Measurements from ENCODE around the gene PLXNA2.

The PLXNA2 gene

DNA sequence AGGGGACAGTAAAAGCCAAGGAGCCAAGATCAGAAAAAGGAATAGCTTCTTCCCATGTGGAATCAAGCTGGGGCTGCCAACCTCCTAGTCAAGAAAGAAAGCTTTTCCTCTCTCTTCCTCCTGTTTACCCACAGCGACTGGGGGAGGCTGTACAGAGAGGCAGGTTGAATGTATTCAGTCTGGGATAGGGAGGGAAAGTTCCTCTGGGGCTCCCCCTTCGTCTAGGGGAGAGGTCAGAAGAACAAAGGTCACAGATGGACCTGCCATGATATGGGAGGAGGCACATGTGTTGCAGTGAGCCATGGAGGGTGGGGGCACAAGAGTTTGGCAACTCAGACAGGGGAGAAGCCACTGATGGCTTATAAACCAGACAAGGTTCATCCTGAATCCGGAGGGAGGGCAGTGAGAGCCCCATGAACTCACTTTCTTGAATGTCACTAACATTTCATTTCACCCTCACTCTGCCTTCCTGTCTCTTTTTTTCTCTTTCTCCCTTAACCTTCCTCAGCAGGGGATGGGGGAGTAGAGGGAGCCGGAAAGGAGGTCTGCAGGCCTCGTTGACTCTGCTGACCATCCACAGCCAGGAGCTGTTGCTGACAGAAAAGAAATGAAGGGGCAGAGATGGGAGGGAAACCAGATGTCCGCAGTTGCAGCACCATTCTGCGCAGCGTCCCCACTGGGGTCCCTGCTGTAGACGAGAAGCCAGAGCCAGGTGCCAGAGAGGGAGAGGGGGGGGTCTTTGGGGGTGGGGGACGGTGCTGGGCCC, 61.1 kb downstream of the PLXNA2 start:
- DNase-seq (ENCODE audit: extremely low read depth in 1 of 2, low read depth in 1 of 2), result no peak

DNA sequence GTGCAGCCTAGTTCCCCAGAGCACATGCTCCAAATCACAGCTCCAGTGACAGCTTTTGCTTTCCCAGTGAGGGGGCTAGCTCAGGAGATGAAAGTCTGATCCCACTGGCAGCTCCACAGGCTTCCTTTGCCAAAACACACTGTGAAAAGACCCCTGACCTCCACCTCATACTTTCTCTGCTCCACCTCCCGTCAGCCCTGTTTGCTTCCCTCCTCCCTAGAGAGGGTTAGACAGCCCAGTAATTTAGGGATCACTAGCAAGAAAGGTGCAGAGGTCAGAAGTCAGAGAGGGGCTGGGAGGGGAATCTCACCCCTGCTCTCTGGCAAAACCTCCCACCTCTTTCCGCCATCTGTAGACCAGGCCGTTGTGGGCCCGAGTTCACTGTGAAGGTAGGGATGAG, 62.8 kb downstream of the PLXNA2 start:
- DNase-seq (ENCODE audit: extremely low read depth in 1 of 2, low read depth in 1 of 2), result no peak

DNA sequence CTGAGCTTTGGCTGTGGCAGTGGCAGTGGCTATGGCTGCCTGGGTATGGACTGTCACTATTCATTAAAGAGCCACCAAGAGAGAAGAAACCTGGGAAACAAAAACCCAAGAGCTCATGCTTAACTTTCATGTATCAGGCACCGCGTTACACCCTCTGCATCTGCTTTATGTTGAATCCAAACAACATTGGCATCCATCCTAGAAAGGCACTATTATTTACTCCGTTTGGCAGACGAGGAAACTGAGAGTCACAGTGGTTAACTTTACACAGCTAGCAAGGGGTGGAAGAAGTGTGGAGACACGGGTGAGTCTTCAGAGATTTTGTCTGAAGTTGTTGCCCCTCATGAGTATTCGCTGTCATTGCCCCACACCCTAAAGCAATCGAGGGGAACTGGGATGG, 63.8 kb downstream of the PLXNA2 start:
- no peak for DNase-seq (ENCODE audit: extremely low read depth in 1 of 2, low read depth in 1 of 2)

DNA sequence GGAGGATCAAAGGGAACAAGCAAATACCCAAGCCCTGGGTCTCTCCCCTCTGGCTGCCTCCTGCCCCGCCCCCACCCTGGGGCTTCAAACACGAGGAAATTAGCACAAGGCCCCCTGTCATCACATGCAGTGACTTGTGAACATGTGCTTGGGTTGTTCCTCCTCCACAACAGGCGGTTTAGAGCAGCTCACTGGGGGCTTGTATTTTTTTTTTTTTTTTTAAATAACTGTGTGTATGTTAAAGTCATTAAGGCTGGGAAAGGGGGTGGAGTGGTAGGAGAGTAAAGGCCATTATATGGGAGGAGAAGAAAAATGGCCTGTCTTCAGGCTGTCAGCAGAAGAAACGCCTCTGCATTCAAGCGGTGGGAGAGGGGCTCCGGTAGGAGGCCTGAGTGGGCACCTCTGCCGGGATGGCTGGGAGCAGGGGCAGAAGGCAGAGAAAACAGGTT, 64.2 kb downstream of the PLXNA2 start:
- DNase-seq (ENCODE audit: extremely low read depth in 1 of 2, low read depth in 1 of 2), result no peak

DNA sequence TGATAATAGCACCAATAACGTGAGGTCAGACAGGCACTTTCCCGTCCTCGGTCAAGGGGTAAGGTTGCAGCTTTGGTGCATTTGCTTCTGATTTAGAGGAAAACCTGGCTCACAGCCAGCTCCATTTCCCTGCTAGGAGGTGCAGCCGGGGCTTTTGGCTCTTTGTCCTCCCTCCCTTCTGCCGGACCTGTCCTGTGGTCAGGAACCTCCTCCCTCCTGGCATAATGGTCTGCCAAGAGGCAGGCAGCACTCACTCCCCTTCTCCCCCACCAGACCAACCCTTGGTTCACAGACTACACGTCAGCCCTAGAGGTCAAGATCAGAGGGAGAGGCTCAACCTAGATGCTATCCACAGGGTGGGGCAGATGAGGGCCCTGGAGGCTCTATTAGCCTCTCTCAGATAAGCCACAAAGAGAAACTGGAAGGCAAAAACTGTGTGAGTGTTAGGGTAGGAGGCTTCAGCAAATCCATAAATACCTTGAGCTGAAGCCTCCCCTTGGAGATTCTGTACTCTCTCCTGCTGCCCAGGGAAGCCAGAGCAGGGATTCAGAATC, 64.8 kb downstream of the PLXNA2 start:
- DNase-seq (ENCODE audit: extremely low read depth in 1 of 2, low read depth in 1 of 2), result no peak

DNA sequence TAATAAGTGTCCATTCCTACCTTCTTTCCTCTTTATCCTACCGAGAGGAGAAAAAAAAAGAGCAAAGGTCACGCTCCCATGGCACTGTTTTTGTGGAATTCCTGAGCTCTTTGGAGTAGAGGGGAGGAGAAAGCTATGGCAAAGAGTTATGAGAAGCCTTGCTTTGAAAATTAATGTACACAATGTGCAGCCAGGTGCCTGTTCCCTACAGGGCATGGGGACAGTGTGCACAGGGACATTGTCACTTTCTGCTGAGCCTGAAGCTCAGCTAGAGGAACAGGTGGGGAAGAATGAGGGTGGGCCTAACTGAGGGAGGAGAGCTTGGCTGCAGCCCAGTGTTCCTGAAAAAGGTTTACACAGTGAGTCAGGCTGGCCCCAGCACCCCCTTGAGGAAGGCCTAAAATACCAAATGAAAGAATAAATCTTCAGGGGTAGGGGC, 66.1 kb downstream of the PLXNA2 start:
- no peak for DNase-seq (ENCODE audit: extremely low read depth in 1 of 2, low read depth in 1 of 2)

DNA sequence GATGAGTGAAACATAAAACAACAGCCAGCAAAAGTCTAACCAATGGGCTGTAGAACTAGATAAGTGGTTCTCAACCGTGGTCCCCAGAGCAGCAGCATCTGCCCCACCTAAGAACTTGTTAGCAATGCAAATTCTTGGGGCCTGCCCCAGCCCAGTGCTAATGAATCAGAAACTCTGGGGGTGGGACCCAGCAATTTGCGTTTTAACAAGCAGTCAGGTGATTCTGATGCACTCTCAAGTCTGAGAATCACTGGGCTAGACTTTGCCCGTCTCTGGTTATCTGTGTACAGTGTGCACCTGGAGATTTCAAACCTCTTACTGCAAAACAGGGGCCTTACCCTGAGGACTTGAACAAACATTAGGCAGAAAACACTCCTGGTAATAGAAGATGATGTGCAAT, 66.5 kb downstream of the PLXNA2 start:
- no peak for DNase-seq (ENCODE audit: extremely low read depth in 1 of 2, low read depth in 1 of 2)

DNA sequence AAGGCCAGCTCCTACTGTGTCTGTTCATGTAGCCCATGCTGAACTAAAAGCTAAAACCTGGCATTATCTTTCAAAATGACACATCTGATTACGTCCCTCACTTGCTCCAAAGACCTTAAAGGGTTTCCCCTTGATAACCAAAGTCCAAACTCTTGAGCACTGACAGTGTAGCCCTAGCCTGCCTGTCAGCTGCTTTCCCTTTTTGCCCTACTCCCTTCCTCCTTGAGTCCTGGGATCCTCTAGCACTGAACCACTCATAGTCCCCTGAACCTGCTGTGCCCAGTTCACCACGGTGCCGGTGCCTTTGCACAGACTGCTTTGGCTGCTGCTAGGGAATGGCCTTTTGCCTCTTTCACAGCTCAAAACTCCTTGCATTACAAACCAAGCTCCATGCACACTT, 67.5 kb downstream of the PLXNA2 start:
- DNase-seq (ENCODE audit: extremely low read depth in 1 of 2, low read depth in 1 of 2), result no peak

DNA sequence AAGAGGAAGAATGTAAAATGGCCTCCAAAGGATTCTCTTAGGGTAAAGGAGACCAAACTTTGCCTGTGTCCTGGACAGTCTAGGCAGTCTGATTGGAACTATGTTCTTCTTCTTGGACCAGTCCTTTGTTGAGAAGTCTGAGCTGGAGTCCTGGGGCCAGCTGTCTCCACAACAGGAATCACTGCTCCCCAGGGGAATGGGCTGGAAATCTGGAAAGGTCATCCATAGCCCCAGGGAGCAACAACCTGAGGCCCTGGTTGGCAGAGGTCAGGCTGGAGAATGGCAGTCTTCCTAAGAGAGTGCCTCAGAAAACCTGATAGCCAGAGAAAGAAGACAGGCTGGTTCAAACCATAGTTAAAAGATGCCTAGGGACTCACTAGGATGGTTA, 68.7 kb downstream of the PLXNA2 start:
- no peak for DNase-seq (ENCODE audit: extremely low read depth in 1 of 2, low read depth in 1 of 2)

DNA sequence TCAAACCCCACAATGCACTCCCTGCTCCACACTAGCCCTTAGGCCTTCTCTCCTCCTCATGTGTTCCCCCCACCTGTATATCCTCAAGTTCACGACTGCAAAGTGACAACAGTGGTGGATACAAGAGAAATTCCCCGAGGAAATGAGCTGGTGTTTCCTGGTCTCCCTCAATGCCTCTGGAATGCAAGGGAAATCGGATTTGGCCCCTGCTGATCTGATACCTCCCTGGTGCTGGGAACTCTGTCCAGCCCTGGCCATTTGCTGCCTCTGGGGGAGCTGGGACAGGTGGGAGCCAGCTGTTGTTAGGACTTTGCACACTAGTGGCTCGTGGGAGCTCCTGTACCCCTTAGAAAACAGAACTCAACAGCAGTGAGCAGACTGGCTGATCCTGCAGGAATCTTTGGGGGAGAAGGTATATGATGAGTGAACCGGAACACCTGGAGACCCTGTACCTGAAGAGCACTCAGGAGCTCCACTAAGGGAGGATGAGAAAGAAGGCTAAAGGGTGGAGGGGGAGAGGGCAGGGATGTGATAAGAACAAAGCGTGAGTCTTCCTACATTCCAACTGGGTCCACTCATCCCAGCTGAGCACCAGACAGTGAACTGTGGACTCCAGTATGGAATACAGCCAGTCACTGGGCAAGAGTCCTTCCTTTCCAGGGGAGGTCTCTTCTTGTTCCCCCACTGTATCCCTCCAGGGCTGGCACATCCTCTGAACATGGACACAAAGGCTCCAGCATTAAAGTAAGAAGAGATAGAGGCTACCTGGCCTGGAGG, 69.3 kb downstream of the PLXNA2 start:
- DNase-seq (ENCODE audit: extremely low read depth in 1 of 2, low read depth in 1 of 2), result no peak

DNA sequence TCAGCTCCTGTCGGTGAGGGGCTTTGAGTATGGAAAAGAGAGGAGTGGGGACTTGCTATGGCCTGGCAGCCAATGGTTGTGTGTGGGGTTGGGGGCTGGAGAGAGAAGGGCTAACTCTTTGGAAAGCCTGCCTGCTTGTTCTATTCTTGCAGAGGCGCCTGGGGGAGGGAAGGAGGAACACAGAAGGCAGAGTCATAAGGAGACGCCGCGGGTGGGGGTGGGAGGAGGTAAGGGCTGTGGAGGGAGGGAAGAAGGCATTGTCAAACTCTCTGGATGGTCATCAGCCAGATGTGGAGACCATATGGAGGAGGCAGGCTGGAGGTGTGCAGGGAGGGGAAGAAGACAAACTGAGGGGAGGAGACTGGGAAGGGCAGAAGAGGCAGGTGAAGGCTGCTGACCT, 70.0 kb downstream of the PLXNA2 start:
- DNase-seq (ENCODE audit: extremely low read depth in 1 of 2, low read depth in 1 of 2), result no peak

DNA sequence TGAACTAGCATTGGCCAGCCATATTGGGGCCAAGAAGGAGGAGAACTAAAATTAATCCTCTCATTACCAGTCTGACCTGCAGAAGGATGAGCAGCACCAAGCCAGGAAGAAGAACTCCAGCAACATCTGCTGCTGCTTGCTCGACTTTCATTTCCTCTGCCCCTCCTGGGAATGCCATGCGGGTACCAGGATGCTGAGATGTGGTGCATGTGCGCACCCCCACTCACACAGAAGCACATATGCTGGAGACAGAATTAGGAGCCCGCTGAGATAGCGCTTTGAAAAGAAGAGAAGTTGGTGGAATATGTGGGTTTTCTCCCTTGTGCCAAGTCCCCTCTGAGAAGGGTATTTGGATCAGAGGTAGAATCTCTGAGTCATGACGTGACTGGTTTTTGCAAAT, 70.4 kb downstream of the PLXNA2 start:
- no peak for DNase-seq (ENCODE audit: extremely low read depth in 1 of 2, low read depth in 1 of 2)

DNA sequence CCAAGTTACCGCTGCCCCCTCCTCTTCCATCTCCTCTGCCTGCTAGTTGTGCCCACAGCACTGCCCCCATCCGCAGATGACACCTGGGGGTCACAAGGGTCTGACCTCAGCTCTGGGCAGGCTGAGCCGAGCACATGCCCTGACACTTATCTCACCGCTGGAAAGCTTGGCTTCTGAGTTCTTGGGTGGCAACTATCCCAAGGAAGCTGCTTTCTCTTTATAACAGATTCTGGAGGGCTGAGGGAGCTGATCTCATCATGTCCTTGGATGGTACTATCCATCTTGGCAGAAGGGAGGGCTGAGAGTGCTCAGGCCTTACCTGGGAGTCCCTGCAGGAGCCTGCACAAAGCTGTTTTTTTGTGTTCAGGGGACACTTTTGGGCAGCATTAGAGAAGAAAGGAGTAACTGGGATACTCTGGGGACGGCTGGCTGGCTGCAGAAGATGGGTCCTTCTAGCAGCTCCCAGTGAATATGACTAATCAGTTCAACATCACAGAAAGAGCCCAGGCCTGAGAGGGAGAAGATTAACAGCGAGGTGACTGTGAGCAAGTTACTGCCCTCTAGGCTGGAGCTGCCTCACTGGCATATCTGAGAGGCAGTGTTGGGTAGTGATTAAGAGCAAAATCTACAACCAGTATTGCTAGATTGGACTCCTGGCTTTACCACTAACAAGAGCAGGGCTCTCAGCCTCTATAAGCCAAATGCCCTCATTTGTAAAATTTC, 71.6 kb downstream of the PLXNA2 start:
- no peak for DNase-seq (ENCODE audit: extremely low read depth in 1 of 2, low read depth in 1 of 2)

DNA sequence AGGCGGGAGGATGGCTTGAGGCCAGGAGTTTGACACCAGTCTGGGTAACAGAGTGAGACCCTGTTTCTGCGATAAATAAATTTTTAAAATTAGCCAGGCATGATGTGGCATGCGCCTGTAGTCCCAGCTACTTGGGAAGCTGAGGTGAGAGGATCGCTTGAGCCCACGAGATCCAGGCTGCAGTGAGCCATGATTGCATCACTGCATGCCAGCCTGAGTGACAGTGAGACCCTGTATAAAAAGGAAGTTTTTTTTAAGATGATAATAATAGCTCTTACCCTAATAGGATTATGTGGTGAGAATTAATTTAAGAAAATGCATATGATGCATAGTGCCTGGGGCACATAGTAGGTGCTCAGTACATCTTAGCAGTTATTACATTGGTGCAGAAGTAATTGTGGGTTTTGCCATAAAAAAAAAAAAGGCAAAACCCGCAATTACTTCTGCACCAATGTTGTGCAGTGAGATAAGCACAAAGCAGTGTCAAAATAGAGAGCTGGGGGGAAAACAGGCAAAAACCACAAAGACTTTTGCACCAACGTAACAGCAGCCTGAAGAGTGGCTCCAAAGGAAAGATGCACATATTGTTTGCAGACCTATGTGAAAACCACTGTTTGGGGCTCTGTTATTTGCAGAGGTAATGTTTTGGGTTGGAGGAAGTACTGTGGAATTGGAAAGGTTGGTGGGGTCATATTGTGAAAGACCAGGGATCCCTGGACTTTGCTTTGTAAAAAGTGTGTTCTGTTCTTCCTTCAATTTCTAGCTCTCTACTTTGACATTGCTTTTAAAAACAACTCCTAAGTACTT, 72.4 kb downstream of the PLXNA2 start:
- DNase-seq (ENCODE audit: extremely low read depth in 1 of 2, low read depth in 1 of 2), result no peak

DNA sequence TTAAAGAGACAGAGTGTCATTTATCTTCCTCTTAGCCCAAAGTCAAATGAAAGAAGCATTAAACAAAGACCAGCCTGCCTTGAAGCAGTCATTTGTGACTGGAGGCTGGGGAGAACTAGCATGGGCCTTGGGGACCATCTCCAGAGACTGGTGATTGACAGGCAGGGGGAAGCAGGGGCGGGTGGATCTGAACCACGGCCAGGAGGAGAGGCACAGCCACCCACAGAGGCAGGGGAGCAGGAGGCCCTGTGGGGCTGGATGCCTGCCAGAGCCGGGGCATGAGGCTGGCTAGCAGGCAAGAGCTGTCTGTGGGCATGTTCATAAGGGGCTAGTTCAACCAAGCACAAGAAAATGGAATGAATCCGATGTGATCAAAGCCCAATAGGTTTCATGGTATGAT, 73.9 kb downstream of the PLXNA2 start:
- DNase-seq (ENCODE audit: extremely low read depth in 1 of 2, low read depth in 1 of 2), result no peak

DNA sequence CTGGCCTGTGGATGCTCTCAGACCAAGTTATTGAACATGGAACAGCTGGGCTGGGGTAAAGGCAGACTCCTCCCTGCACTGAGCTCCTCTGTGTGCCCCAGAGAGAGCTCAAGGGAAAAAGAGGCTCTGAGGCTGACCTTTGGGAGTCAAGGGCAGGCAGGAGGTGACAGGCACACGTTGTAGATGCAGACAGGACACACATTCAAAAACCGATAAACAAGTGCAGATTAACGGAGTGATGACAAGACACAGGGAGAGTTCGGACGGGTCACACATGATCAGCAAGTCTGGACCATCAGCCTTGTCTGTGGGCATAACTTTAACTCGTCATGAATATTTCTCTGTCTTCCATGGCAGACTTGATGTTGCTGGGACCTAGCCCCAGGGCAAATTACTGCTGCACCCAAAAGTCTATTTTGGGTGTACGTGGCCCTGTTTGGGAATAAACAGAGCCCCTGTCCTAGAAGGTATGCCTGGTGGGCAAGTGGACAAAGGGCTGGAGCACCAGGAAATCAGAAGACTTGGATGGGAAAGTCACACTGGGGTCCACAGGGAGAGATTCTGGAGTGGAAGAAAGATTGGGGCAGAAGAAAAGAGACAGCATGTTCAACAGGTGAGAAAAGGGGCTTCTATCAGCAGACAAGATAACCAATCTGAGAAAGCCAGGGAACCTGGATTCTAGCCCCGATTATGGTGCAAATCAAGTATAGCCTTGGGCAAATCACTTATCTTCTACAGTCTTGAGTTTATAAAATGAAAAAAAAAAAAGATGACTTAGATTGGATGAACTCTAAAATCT, 74.9 kb downstream of the PLXNA2 start:
- DNase-seq (ENCODE audit: extremely low read depth in 1 of 2, low read depth in 1 of 2), result no peak

DNA sequence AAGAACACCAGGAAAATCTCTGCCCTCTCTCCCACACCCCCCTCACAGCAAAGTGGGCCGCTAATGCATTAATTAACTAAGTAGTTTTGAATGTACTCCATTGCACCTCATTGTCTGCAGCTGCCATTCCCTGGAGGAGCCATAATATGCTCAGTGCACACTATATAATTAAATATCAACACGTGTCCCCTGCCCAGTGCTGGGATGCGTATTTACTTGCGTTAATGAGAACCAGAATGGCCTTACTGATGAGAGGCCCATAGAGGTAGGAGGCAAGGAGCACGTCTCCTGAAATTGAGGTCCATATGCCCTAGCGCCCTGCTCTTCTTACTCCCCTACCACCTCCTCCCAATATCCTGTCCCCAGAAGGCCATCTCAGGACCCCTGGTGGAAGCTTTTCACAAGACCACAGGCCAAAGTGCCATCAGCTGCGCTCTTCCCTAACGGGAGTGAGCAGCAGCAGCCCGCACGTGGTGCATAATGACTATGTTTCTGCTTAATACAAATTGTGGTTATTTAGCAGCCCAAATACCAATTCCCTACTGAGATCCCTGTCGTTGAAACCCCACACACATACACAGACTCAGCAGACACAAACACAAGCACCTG, 76.8 kb downstream of the PLXNA2 start:
- no peak for DNase-seq (ENCODE audit: extremely low read depth in 1 of 2, low read depth in 1 of 2)

DNA sequence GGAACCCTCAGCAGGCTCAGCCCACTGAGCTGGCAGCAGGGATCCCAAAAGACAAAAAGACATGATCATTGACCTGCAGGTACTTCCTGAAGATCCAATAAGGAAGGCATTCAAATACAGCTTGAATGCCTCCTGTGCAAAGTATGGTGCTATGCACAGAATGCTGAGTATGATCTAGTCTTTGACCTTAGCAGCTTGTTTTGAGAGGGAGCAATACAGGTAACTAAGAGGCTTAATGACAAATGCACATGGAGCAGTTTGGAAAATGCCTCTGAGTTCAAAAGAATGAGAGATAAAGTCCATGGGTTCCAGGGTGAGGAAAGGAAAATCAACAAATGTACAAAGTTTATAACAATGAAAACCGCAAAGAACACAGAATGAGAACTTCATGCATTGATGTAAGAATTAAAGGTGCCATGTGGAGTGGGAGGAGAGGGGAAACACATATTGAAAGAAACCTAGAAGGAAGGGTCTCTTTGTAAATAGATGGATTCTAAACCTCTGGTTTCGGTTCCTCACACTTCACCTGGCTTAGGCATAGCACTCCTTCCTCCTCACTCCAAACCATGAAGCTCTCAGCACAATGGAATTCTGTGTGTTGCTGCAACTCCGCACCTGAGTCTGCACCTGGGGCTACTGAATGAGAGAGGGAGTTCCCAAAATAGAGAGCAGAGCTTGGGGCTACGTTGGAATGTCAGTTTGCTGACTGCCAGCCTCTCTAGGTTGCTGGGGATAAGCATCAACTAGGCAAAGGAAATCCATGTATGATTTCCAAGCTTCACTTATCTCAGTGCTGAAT, 77.6 kb downstream of the PLXNA2 start:
- DNase-seq (ENCODE audit: extremely low read depth in 1 of 2, low read depth in 1 of 2), result no peak

DNA sequence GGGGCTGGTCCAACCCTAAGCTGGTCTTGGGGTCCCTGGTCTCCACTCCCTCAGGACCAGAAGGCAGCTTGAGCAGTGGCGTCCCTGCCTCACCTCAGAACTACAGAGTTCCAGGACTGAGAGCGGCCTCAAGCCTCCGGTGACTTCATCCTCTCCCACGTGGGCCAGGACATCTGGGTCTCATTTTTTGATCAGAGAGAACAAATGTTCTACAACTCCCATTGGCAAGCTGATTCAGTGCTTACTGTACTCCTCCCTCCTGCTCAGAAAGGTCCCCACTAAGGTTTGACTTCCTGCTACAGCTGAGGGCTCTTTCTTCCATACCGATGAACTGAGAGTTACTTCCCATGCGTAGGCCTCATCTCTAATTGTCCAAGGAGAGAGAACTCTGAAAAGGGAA, 78.5 kb downstream of the PLXNA2 start:
- no peak for DNase-seq (ENCODE audit: extremely low read depth in 1 of 2, low read depth in 1 of 2)
